Parathyroid adenoma (tissue), 2 donors: ENCODE measurements around the gene SPG7.

Source experiments
- H2AFZ ChIP-seq: fragments of 300-600 bp; sonication (generic); one replicate; pipeline ENCODE4 v1.7.0; 2017; ENCODE audit warnings: antibody characterized with exemption, mild to moderate bottlenecking
- H3K27ac ChIP-seq: fragments of 300-600 bp; sonication (generic); one replicate; pipeline ENCODE4 v1.7.0; 2017
- H3K27me3 ChIP-seq: fragments of 300-600 bp; sonication (generic); one replicate; pipeline ENCODE4 v1.7.0; 2017; ENCODE audit warnings: low read length; ENCODE audit not compliant: control insufficient read depth, insufficient read depth
- H3K36me3 ChIP-seq: fragments of 300-600 bp; sonication (generic); one replicate; pipeline ENCODE4 v1.7.0; 2017; ENCODE audit warnings: low read length; ENCODE audit not compliant: control insufficient read depth, insufficient read depth
- H3K4me1 ChIP-seq: fragments of 300-600 bp; sonication (generic); one replicate; pipeline ENCODE4 v1.7.0; 2017; ENCODE audit warnings: control low read depth
- H3K4me2 ChIP-seq: fragments of 300-600 bp; sonication (generic); one replicate; pipeline ENCODE4 v1.7.0; 2017; ENCODE audit warnings: low read length
- H3K4me3 ChIP-seq: fragments of 300-600 bp; sonication (generic); one replicate; pipeline ENCODE4 v1.7.0; 2017; ENCODE audit warnings: low read depth, low read length
- H3K79me2 ChIP-seq: fragments of 300-600 bp; sonication (generic); one replicate; pipeline ENCODE4 v1.7.0; 2017; ENCODE audit warnings: control low read depth
- H3K9ac ChIP-seq: fragments of 300-600 bp; sonication (generic); one replicate; pipeline ENCODE4 v1.7.0; 2017; ENCODE audit warnings: mild to moderate bottlenecking
- H3K9me3 ChIP-seq: fragments of 300-600 bp; sonication (generic); one replicate; pipeline ENCODE4 v1.7.0; 2017; ENCODE audit warnings: low read length; ENCODE audit not compliant: control insufficient read depth
- TF ChIP-seq, protein P1 (sequence below): fragments of 300-600 bp; sonication (generic); IDR thresholded peaks from one replicate; pipeline ENCODE4 v1.7.0; 2017; ENCODE audit warnings: antibody characterized with exemption, mild to moderate bottlenecking
- donor health status: primary hyperparathyroidism.

Gene SPG7

GRCh38 chr16:89485701-89486246 lies 22.4 kb upstream of the SPG7 start:
- Histone ChIP-seq H3K27ac (no peak overlapping the region), H3K36me3 (no peaks in the 10 kb centered on the region), H3K27me3 (no peaks in the 10 kb centered on the region), H3K4me3 (no peak overlapping the region), H3K9me3 (no peaks in the 10 kb centered on the region), H3K4me1 (peaks cover 17% of the 10 kb centered on the region), H2AFZ (no peak overlapping the region), H3K9ac (no peak overlapping the region), H3K79me2 (peaks cover 59% of the 10 kb centered on the region), H3K4me2 (no peak overlapping the region)
- TF ChIP-seq, protein P1, sequence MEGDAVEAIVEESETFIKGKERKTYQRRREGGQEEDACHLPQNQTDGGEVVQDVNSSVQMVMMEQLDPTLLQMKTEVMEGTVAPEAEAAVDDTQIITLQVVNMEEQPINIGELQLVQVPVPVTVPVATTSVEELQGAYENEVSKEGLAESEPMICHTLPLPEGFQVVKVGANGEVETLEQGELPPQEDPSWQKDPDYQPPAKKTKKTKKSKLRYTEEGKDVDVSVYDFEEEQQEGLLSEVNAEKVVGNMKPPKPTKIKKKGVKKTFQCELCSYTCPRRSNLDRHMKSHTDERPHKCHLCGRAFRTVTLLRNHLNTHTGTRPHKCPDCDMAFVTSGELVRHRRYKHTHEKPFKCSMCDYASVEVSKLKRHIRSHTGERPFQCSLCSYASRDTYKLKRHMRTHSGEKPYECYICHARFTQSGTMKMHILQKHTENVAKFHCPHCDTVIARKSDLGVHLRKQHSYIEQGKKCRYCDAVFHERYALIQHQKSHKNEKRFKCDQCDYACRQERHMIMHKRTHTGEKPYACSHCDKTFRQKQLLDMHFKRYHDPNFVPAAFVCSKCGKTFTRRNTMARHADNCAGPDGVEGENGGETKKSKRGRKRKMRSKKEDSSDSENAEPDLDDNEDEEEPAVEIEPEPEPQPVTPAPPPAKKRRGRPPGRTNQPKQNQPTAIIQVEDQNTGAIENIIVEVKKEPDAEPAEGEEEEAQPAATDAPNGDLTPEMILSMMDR = no peak

GRCh38 chr16:89489040-89489897 lies 18.9 kb upstream of the SPG7 start:
- H2AFZ ChIP-seq = no peak overlapping the region
- H3K9me3 ChIP-seq = no peaks in the 10 kb centered on the region
- H3K4me2 ChIP-seq = peak overlapping the region; percentile 76
- TF ChIP-seq, protein P1 = no peak
- peak overlapping the region; percentile 21 for H3K27ac ChIP-seq
- H3K27me3 ChIP-seq = no peaks in the 10 kb centered on the region
- H3K4me1 ChIP-seq = peaks cover 5% of the 10 kb centered on the region
- peaks cover 49% of the 10 kb centered on the region for H3K79me2 ChIP-seq
- no peak overlapping the region for H3K9ac ChIP-seq
- peak overlapping the region; percentile 55 for H3K4me3 ChIP-seq
- H3K36me3 ChIP-seq = no peaks in the 10 kb centered on the region

GRCh38 chr16:89489898-89490438 lies 18.2 kb upstream of the SPG7 start:
- peaks cover 5% of the 10 kb centered on the region for H3K4me1 ChIP-seq

GRCh38 chr16:89490439-89491237 lies 17.6 kb upstream of the SPG7 start, which contains the start of gene ANKRD11:
TSS of gene ANKRD11 (minus strand) at chr16:89490561. CDS start at chr16:89317019, 173,542 bp downstream.
- Histone ChIP-seq H3K27me3 (no peaks in the 10 kb centered on the region), H3K79me2 (peaks cover 36% of the 10 kb centered on the region), H3K4me2 (peak within 1 kb of the TSS; percentile 76), H2AFZ (peak within 1 kb of the TSS; percentile 72), H3K4me1 (peaks cover 5% of the 10 kb centered on the region), H3K36me3 (no peaks in the 10 kb centered on the region), H3K27ac (peak within 1 kb of the TSS; percentile 65), H3K9ac (no peak within 1 kb of the TSS), H3K4me3 (peak within 1 kb of the TSS; percentile 86), H3K9me3 (no peaks in the 10 kb centered on the region)
- TF ChIP-seq, protein P1 = no peak

More at GRCh38 chr16:89489898-89490438, 18.2 kb upstream of the SPG7 start:
- Histone ChIP-seq H3K27me3 (no peaks in the 10 kb centered on the region), H3K4me3 (no peak overlapping the region), H3K36me3 (no peaks in the 10 kb centered on the region), H3K79me2 (peaks cover 42% of the 10 kb centered on the region), H3K9me3 (no peaks in the 10 kb centered on the region), H3K27ac (no peak overlapping the region), H3K9ac (no peak overlapping the region), H2AFZ (no peak overlapping the region), H3K4me2 (no peak overlapping the region)
- TF ChIP-seq, protein P1 = no peak
